ENCODE data around the gene GDNF.

Gene GDNF

GRCh38 chr5:37847978-37848425, 8.2 kb upstream of the GDNF start:
- in situ Hi-C loops (cut with HindIII; ENCODE audit: low sequenced_read_pairs), result no loop called here

GRCh38 chr5:37846786-37847310, 7.0 kb upstream of the GDNF start:
- in situ Hi-C loops (cut with HindIII; ENCODE audit: low sequenced_read_pairs), result no loop called here

GRCh38 chr5:37844009-37844408, 4.2 kb upstream of the GDNF start:
- in situ Hi-C loops (cut with HindIII; ENCODE audit: low sequenced_read_pairs), result no loop called here

- in situ Hi-C loops (cut with HindIII; ENCODE audit: low sequenced_read_pairs), result no loop called here
Measured at GRCh38 chr5:37842048-37842447, 2.2 kb upstream of the GDNF start.

- in situ Hi-C loops (cut with HindIII; ENCODE audit: low sequenced_read_pairs), result no loop called here
Measured at GRCh38 chr5:37841203-37841602, 1.4 kb upstream of the GDNF start.

GRCh38 chr5:37840053-37841034, 503 bp upstream of the GDNF start:
- in situ Hi-C loops (cut with HindIII; ENCODE audit: low sequenced_read_pairs), result no loop called here

- in situ Hi-C loops (cut with HindIII; ENCODE audit: low sequenced_read_pairs), result no loop called here
Measured at GRCh38 chr5:37838933-37839341, 904 bp downstream of the GDNF start.

GRCh38 chr5:37838152-37838932, 1.5 kb downstream of the GDNF start:
- in situ Hi-C loops (cut with HindIII; ENCODE audit: low sequenced_read_pairs), result no loop called here

- in situ Hi-C loops (cut with HindIII; ENCODE audit: low sequenced_read_pairs), result no loop called here
Measured at GRCh38 chr5:37837414-37838032, 2.3 kb downstream of the GDNF start.

GRCh38 chr5:37836592-37837413, 3.0 kb downstream of the GDNF start:
- in situ Hi-C loops (cut with HindIII; ENCODE audit: low sequenced_read_pairs), result no loop called here

GRCh38 chr5:37836235-37836591, 3.6 kb downstream of the GDNF start:
- in situ Hi-C loops (cut with HindIII; ENCODE audit: low sequenced_read_pairs), result no loop called here

GRCh38 chr5:37835380-37835973, 4.4 kb downstream of the GDNF start:
- in situ Hi-C loops (cut with HindIII; ENCODE audit: low sequenced_read_pairs), result no loop called here

GRCh38 chr5:37834542-37835379, 5.1 kb downstream of the GDNF start:
- in situ Hi-C loops (cut with HindIII; ENCODE audit: low sequenced_read_pairs), result no loop called here

GRCh38 chr5:37833990-37834389, 5.9 kb downstream of the GDNF start:
- in situ Hi-C loops (cut with HindIII; ENCODE audit: low sequenced_read_pairs), result no loop called here

GRCh38 chr5:37831821-37832534, 7.9 kb downstream of the GDNF start:
- in situ Hi-C loops (cut with HindIII; ENCODE audit: low sequenced_read_pairs), result no loop called here

GRCh38 chr5:37830348-37830747, 9.5 kb downstream of the GDNF start:
- in situ Hi-C loops (cut with HindIII; ENCODE audit: low sequenced_read_pairs), result no loop called here

- in situ Hi-C loops (cut with HindIII; ENCODE audit: low sequenced_read_pairs), result no loop called here
Measured at GRCh38 chr5:37825334-37825915, 14.4 kb downstream of the GDNF start.
